Activated naive CD8-positive, alpha-beta T cell treated with anti-CD3 and anti-CD28 coated beads for 36 hours (primary cell): Measurements from ENCODE around the gene RTF1. TPM values are rescaled to one million over a fixed set of nuclear protein-coding genes. Genes with fewer than 3 reads are reported as not detected.

Experiments
- DNase-seq: peaks from one replicate; pipeline ENCODE4 v3.0.0; 2021
- H3K27ac Mint-ChIP-seq: one replicate; pipeline ENCODE4 v1.8.0; 2022; ENCODE audit warnings: mild to moderate bottlenecking, moderate library complexity, mixed read lengths
- H3K27me3 Mint-ChIP-seq: one replicate; pipeline ENCODE4 v1.8.0; 2022; ENCODE audit warnings: mild to moderate bottlenecking, mixed read lengths
- H3K36me3 Mint-ChIP-seq: one replicate; pipeline ENCODE4 v1.8.0; 2021; ENCODE audit warnings: mild to moderate bottlenecking, mixed read lengths
- H3K4me1 Mint-ChIP-seq: one replicate; pipeline ENCODE4 v1.8.0; 2021; ENCODE audit warnings: mixed read lengths
- H3K4me3 Mint-ChIP-seq: one replicate; pipeline ENCODE4 v1.8.0; 2022; ENCODE audit warnings: mild to moderate bottlenecking, moderate library complexity, mixed read lengths
- H3K9me3 Mint-ChIP-seq: one replicate; pipeline ENCODE4 v1.8.0; 2022; ENCODE audit warnings: mixed read lengths
- total RNA-seq, 2 experiments: library from RNA; stranded (reverse); gene quantifications; one replicate each; pipeline ENCODE4 v1.2.3, GENCODE V29; 2021

The RTF1 gene
- total RNA-seq, 2 experiments from 2014 or later, result 26.8 to 30.3 TPM

- no peak overlapping the region for H3K27ac Mint-ChIP-seq
- H3K36me3 Mint-ChIP-seq, result peaks cover 14% of the 10 kb centered on the region
- H3K4me3 Mint-ChIP-seq, result no peak overlapping the region
- no peak for DNase-seq
- no peaks in the 10 kb centered on the region for H3K4me1 Mint-ChIP-seq
- H3K27me3 Mint-ChIP-seq, result no peaks in the 10 kb centered on the region
- no peaks in the 10 kb centered on the region for H3K9me3 Mint-ChIP-seq
Observed at GRCh38 chr15:41523097-41523496, 106.2 kb downstream of the RTF1 start.

GRCh38 chr15:41530363-41530956, 113.6 kb downstream of the RTF1 start:
- no peak for DNase-seq
- no peaks in the 10 kb centered on the region for H3K27me3 Mint-ChIP-seq
- H3K9me3 Mint-ChIP-seq, result no peaks in the 10 kb centered on the region
- no peaks in the 10 kb centered on the region for H3K4me1 Mint-ChIP-seq
- H3K27ac Mint-ChIP-seq, result no peak overlapping the region
- peaks cover 24% of the 10 kb centered on the region for H3K36me3 Mint-ChIP-seq
- no peak overlapping the region for H3K4me3 Mint-ChIP-seq

Other genes starting within 250 kb of the RTF1 start
- gene EXD1, start 186.3 kb upstream of the RTF1 start, total RNA-seq, result not detected
- 10 to 100 TPM; 29.1 to 32.8 TPM for gene CHP1, start 185.8 kb upstream of the RTF1 start, total RNA-seq
- 10 to 100 TPM; 21.6 to 23.0 TPM for gene OIP5, start 84.5 kb upstream of the RTF1 start, total RNA-seq
- gene NUSAP1, start 84.2 kb upstream of the RTF1 start, total RNA-seq, result 100 to 1,000 TPM; 155 to 165 TPM
- gene NDUFAF1, start 14.6 kb upstream of the RTF1 start, total RNA-seq, result 10 to 100 TPM; 15.3 to 15.7 TPM
- gene ITPKA, start 76.8 kb downstream of the RTF1 start, total RNA-seq, result 1 to 10 TPM; 1.3 to 1.6 TPM
- gene LTK, start 96.7 kb downstream of the RTF1 start, total RNA-seq, result under 1 TPM in 1 of 2 experiments, not detected in 1; 0.16 TPM
- gene RPAP1, start 127.2 kb downstream of the RTF1 start, total RNA-seq, result 10 to 100 TPM; 57.3 to 61.1 TPM
- gene TYRO3, start 142.1 kb downstream of the RTF1 start, total RNA-seq, result 1 to 10 TPM; 1.1 to 1.3 TPM
- gene MGA, start 243.3 kb downstream of the RTF1 start, total RNA-seq, result 10 to 100 TPM; 30.5 to 32.0 TPM